GM12878 (cell line): ENCODE measurements around the gene ADCK1. TPM values are rescaled to one million over a fixed set of nuclear protein-coding genes. Genes with fewer than 3 reads are reported as not detected.

Experiments
- ATAC-seq: fragments of 200-7000 bp; cut with Tn5 transposase; 3 replicates; pipeline ENCODE4 v1.9.1; 2020; ENCODE audit warnings: mild to moderate bottlenecking, moderate library complexity
- BruUV-seq: library from RNA; stranded (reverse); fragments of 400-500 nt; replicated peaks from 2 replicates; lab custom pipeline; 2021; lab: Mats Ljungman, UMichigan
- CTCF ChIA-PET: fragments of 300-600 bp; sonication (Branson Sonifier 250); formaldehyde crosslinking; extraction: SDS; loops from one replicate; lab custom pipeline; 2021; ENCODE audit warnings: inconsistent platforms; lab: Yijun Ruan, JAX
- POLR2A ChIA-PET: fragments of 350-600 bp; formaldehyde crosslinking; extraction: SDS; loops from one replicate; lab custom pipeline; 2021; ENCODE audit warnings: inconsistent platforms; lab: Charles Lee
- RAD21 ChIA-PET: fragments of 300-600 bp; sonication (Branson Sonifier 250); formaldehyde crosslinking; loops from one replicate; lab custom pipeline; 2023; ENCODE audit warnings: antibody characterized with exemption; ENCODE audit not compliant: unreplicated experiment; lab: Charles Lee
- SMC1A ChIA-PET: fragments of 300-600 bp; sonication (Branson Sonifier 250); formaldehyde crosslinking; loops from one replicate; lab custom pipeline; 2023; ENCODE audit not compliant: unreplicated experiment, uncharacterized antibody; lab: Charles Lee
- DNase-seq: peaks from one replicate; pipeline ENCODE4 v3.0.0-alpha.2; 2011; ENCODE audit warnings: low read depth, low spot score
- FAIRE-seq: peaks from 3 replicates; lab custom pipeline; 2011; peaks lifted over from hg19 to GRCh38; lab: Jason Lieb, UNC
- H2AFZ ChIP-seq: 2 replicates; pipeline ENCODE4 v1.6.0; 2011; ENCODE audit warnings: low read depth, low read length, control low read depth; ENCODE audit not compliant: control insufficient read depth
- H3K27ac ChIP-seq: 2 replicates; pipeline ENCODE4 v1.5.1; 2011; ENCODE audit warnings: control low read depth; ENCODE audit not compliant: control insufficient read depth, insufficient read depth
- H3K27me3 ChIP-seq, 2 experiments: replicated peaks in 1 of 2; 2 replicates each; pipeline versions ENCODE4 v1.6.0 to v1.6.1; 2011; ENCODE audit warnings: low read length in 1 of 2; ENCODE audit not compliant: control insufficient read depth in 2 of 2, insufficient read depth in 2 of 2
- H3K36me3 ChIP-seq, 2 experiments: 2 replicates each; pipeline ENCODE4 v1.5.1; 2011; ENCODE audit warnings: low read length in 1 of 2; ENCODE audit not compliant: control insufficient read depth in 2 of 2, insufficient read depth in 2 of 2
- H3K4me1 ChIP-seq: 2 replicates; pipeline ENCODE4 v1.6.1; 2011; ENCODE audit warnings: mild to moderate bottlenecking, low read length, moderate library complexity, mixed read lengths; ENCODE audit not compliant: control insufficient read depth, insufficient read depth
- H3K4me2 ChIP-seq: 2 replicates; pipeline ENCODE4 v1.6.0; 2011; ENCODE audit warnings: control low read depth; ENCODE audit not compliant: control insufficient read depth, insufficient read depth
- H3K4me3 ChIP-seq: fragments of 200-600 bp; sonication (generic); 2 replicates; pipeline ENCODE4 v1.5.1; 2016
- H3K79me2 ChIP-seq: 2 replicates; pipeline ENCODE4 v1.6.0; 2011; ENCODE audit warnings: low read length; ENCODE audit not compliant: control insufficient read depth, insufficient read depth
- H3K9ac ChIP-seq: 2 replicates; pipeline ENCODE4 v1.8.0; 2011; ENCODE audit warnings: low read length, control low read depth, mixed read lengths; ENCODE audit not compliant: control insufficient read depth, insufficient read depth
- H3K9me3 ChIP-seq: replicated peaks from 3 replicates; pipeline ENCODE4 v1.5.1; 2011; ENCODE audit warnings: mild to moderate bottlenecking, low read length; ENCODE audit not compliant: control insufficient read depth, insufficient read depth
- H4K20me1 ChIP-seq: 2 replicates; pipeline ENCODE4 v1.6.0; 2011; ENCODE audit not compliant: control insufficient read depth, insufficient read depth
- EZH2 ChIP-seq: IDR thresholded peaks from 2 replicates; pipeline ENCODE4 v1.6.1; 2012; ENCODE audit warnings: low read depth, mild to moderate bottlenecking, control low read depth, inconsistent platforms, low read length, borderline replicate concordance; ENCODE audit not compliant: control insufficient read depth
- POLR2AphosphoS2 ChIP-seq: IDR thresholded peaks from 2 replicates; pipeline ENCODE4 v1.6.1; 2011; ENCODE audit warnings: low read depth, mild to moderate bottlenecking, low read length, improper control_type of control experiment, moderate library complexity
- RUNX3 ChIP-seq: IDR thresholded peaks from 2 replicates; pipeline ENCODE4 v1.6.1; 2012; ENCODE audit warnings: low read length, inconsistent platforms
- SPI1 ChIP-seq: IDR thresholded peaks from 2 replicates; pipeline ENCODE4 v1.6.1; 2011; ENCODE audit warnings: low read depth, mild to moderate bottlenecking, low read length, moderate library complexity, borderline replicate concordance; ENCODE audit not compliant: insufficient read depth
- SUPT20H ChIP-seq: IDR thresholded peaks from 2 replicates; pipeline ENCODE4 v1.6.1; 2011; ENCODE audit warnings: low read depth, mild to moderate bottlenecking, low read length, moderate library complexity, borderline replicate concordance; ENCODE audit not compliant: control insufficient read depth
- SUZ12 ChIP-seq: fragments of 200-600 bp; sonication (generic); IDR thresholded peaks from one replicate; pipeline ENCODE4 v1.6.1; 2018; ENCODE audit warnings: antibody characterized with exemption, mild to moderate bottlenecking; ENCODE audit not compliant: unreplicated experiment
- ZSCAN29 ChIP-seq: fragments of 450-650 bp; IDR thresholded peaks from 2 replicates; pipeline ENCODE4 v1.6.1; 2017; ENCODE audit warnings: mild to moderate bottlenecking, moderate library complexity
- WGBS: methylation state at CpG from one replicate; pipeline ENCODE4 v1.1.6; 2016; ENCODE audit warnings: low lambda C conversion rate; ENCODE audit not compliant: insufficient replicate concordance, insufficient coverage; ENCODE audit errors: missing lambda C conversion rate; 5-methylcytosine and 5-hydroxymethylcytosine counted together
- in situ Hi-C: fragments of 300-500 bp; cut with MboI; formaldehyde crosslinking; loops from 9 replicates; pipeline ENCODE4 v1.14.3; 2018; ENCODE audit warnings: mixed read lengths
- intact Hi-C: fragments of 100-400 bp; cut with micrococcal nuclease; formaldehyde crosslinking; loops from one replicate; pipeline ENCODE4 v1.14.2; 2022; ENCODE audit not compliant: unreplicated experiment
- polyA plus RNA-seq, 11 experiments: library from polyadenylated mRNA; depleted of rRNA in 4 of 11; unstranded in 6 of 11; stranded (reverse) in 5 of 11; fragments of >200 nt; fragmentation: Nextera tagmentation in 4 of 11; fragmentation: Illumina TruSeq in 1 of 11; extraction: Ambion mirVana in 4 of 11; extraction: Trizol in 1 of 11; gene quantifications; 1 replicate in 1 of 11; 2 replicates in 10 of 11; pipeline versions ENCODE4 v1.2.1 to v1.2.3, GENCODE V29; 2011 to 2016; ENCODE audit warnings: inconsistent platforms in 2 of 11, missing spikeins in 2 of 11, low read depth in 1 of 11
- total RNA-seq, 4 experiments: library from RNA; depleted of rRNA in 3 of 4; stranded (reverse); fragments of >200 nt in 3 of 4; fragmentation: Illumina TruSeq in 1 of 4; extraction: Trizol in 1 of 4; gene quantifications; 2 replicates each; pipeline versions ENCODE4 v1.2.1 to v1.2.3, GENCODE V29; 2013 to 2021

The ADCK1 gene
- total and polyA plus RNA-seq, 10 of the 15 experiments (the other 5 are each of a cell fraction or from before 2014, with no cell fraction given) = 3.3 to 8.5 (median 5.1) TPM

GRCh38 chr14:77911356-77911755, 111.4 kb downstream of the ADCK1 start:
- Histone ChIP-seq H4K20me1 (no peaks in the 10 kb centered on the region), H3K27me3 (no peaks in the 10 kb centered on the region), H3K9me3 (no peaks in the 10 kb centered on the region), H3K27ac (no peak overlapping the region), H3K36me3 (no peaks in the 10 kb centered on the region), H2AFZ (no peak overlapping the region), H3K9ac (no peak overlapping the region), H3K4me1 (no peaks in the 10 kb centered on the region), H3K4me3 (no peak overlapping the region), H3K79me2 (no peaks in the 10 kb centered on the region), H3K4me2 (no peak overlapping the region)
- DNase-seq = no peak
- no TSS peak for BruUV-seq
- in situ Hi-C loops = no loop called here
- intact Hi-C loops = no loop called here
- FAIRE-seq = no peak
- SMC1A ChIA-PET = interaction anchor here (1.0 kb wide), 1 partner anchor 373 kb away, joined by 3 read pairs; no protein-coding TSS in a partner anchor
- no peak for ATAC-seq
- RAD21 ChIA-PET = interaction anchor here (0.6 kb wide), 1 partner anchor 533 kb away, joined by 3 read pairs; no protein-coding TSS in a partner anchor
- POLR2A ChIA-PET = no interaction called here
- CTCF ChIA-PET = no interaction called here
- TF ChIP-seq SUZ12 (no peak), EZH2 (no peak)
- WGBS = 96% methylated on average over 2 of the region's 2 CpGs

GRCh38 chr14:77912754-77913556, 113.0 kb downstream of the ADCK1 start:
- Histone ChIP-seq H3K27me3 (no peaks in the 10 kb centered on the region), H3K9ac (no peak overlapping the region), H4K20me1 (no peaks in the 10 kb centered on the region), H3K4me3 (no peak overlapping the region), H3K27ac (no peak overlapping the region), H3K36me3 (no peaks in the 10 kb centered on the region), H3K4me1 (no peaks in the 10 kb centered on the region), H2AFZ (no peak overlapping the region), H3K79me2 (no peaks in the 10 kb centered on the region), H3K9me3 (no peaks in the 10 kb centered on the region), H3K4me2 (no peak overlapping the region)
- WGBS = 60% methylated on average over 10 of the region's 10 CpGs
- ATAC-seq = no peak
- POLR2A ChIA-PET = no interaction called here
- intact Hi-C loops (no loop called here), in situ Hi-C loops (no loop called here)
- BruUV-seq = no TSS peak
- CTCF ChIA-PET = no interaction called here
- TF ChIP-seq ZSCAN29 = no peak
- TF ChIP-seq SPI1 = no peak
- no peak for TF ChIP-seq RUNX3
- no peak for TF ChIP-seq POLR2AphosphoS2
- TF ChIP-seq SUPT20H = no peak
- no peak for FAIRE-seq
- RAD21 ChIA-PET = no interaction called here
- no peak for DNase-seq
- SMC1A ChIA-PET = no interaction called here
